HL-60 (cell line): ENCODE measurements around the gene MICU1.

Experiments used
- DNase-seq, 2 experiments: peaks; one replicate each; pipeline ENCODE4 v3.0.0-alpha.2; 2010 to 2020; ENCODE audit warnings: low read depth in 1 of 2, low spot score in 1 of 2
- H3K27ac ChIP-seq: fragments of 250-450 bp; sonication (Bioruptor Pico); replicated peaks from 2 replicates; pipeline ENCODE4 v1.5.1; 2020; ENCODE audit warnings: mild to moderate bottlenecking, moderate library complexity
- H3K27me3 ChIP-seq: fragments of 250-450 bp; sonication (Bioruptor Pico); 2 replicates; pipeline ENCODE4 v1.5.1; 2021; ENCODE audit warnings: mild to moderate bottlenecking, moderate library complexity; ENCODE audit not compliant: insufficient read depth, poor library complexity, severe bottlenecking
- H3K4me3 ChIP-seq: replicated peaks from 2 replicates; pipeline ENCODE4 v1.5.1; 2011; ENCODE audit warnings: mild to moderate bottlenecking, control low read depth, low read length; ENCODE audit not compliant: insufficient read depth
- GABPA ChIP-seq: IDR thresholded peaks from 2 replicates; pipeline ENCODE4 v1.6.1; 2012; ENCODE audit warnings: low read depth
- POLR2AphosphoS5 ChIP-seq: IDR thresholded peaks from 2 replicates; pipeline ENCODE4 v1.6.1; 2012; ENCODE audit warnings: low read depth
- SPI1 ChIP-seq: IDR thresholded peaks from 2 replicates; pipeline ENCODE4 v1.6.1; 2012; ENCODE audit warnings: low read depth, mild to moderate bottlenecking, borderline replicate concordance
- TF ChIP-seq, protein P1 (sequence below): IDR thresholded peaks from 2 replicates; pipeline ENCODE4 v1.6.1; 2012; ENCODE audit warnings: low read depth; ENCODE audit not compliant: insufficient replicate concordance
- TF ChIP-seq, protein P2 (sequence below): IDR thresholded peaks from one replicate; pipeline ENCODE4 v1.5.1; 2011; ENCODE audit warnings: low read length, control low read depth, inconsistent platforms; ENCODE audit not compliant: insufficient read depth

The MICU1 gene

DNA sequence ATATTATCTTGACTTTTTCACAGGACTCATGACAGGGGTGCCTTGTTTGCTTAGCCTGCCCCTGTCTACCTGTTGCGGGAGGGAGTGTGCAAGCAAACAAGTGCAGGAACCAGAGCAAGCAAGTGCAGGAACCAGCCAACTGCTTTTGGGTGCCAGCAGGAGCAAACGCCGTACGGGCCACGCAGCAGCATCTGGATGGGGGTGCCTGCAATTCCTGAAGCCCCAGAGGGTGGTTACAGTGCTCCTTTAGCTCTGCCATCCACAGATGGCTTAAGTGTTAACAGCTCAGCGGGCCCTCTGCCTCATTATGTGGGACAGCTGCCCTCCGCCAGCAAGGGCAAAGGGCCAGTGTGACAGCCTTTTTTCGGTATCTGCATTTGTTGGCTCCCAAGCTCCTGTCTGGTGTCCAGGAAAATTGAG is 83.5 kb downstream of the MICU1 start:
- no peak overlapping the region for H3K27ac ChIP-seq
- DNase-seq, result no peak
- no peaks in the 10 kb centered on the region for H3K27me3 ChIP-seq
- no peak overlapping the region for H3K4me3 ChIP-seq
- TF ChIP-seq, protein P1, sequence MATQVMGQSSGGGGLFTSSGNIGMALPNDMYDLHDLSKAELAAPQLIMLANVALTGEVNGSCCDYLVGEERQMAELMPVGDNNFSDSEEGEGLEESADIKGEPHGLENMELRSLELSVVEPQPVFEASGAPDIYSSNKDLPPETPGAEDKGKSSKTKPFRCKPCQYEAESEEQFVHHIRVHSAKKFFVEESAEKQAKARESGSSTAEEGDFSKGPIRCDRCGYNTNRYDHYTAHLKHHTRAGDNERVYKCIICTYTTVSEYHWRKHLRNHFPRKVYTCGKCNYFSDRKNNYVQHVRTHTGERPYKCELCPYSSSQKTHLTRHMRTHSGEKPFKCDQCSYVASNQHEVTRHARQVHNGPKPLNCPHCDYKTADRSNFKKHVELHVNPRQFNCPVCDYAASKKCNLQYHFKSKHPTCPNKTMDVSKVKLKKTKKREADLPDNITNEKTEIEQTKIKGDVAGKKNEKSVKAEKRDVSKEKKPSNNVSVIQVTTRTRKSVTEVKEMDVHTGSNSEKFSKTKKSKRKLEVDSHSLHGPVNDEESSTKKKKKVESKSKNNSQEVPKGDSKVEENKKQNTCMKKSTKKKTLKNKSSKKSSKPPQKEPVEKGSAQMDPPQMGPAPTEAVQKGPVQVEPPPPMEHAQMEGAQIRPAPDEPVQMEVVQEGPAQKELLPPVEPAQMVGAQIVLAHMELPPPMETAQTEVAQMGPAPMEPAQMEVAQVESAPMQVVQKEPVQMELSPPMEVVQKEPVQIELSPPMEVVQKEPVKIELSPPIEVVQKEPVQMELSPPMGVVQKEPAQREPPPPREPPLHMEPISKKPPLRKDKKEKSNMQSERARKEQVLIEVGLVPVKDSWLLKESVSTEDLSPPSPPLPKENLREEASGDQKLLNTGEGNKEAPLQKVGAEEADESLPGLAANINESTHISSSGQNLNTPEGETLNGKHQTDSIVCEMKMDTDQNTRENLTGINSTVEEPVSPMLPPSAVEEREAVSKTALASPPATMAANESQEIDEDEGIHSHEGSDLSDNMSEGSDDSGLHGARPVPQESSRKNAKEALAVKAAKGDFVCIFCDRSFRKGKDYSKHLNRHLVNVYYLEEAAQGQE, result no peak
- TF ChIP-seq, protein P2, sequence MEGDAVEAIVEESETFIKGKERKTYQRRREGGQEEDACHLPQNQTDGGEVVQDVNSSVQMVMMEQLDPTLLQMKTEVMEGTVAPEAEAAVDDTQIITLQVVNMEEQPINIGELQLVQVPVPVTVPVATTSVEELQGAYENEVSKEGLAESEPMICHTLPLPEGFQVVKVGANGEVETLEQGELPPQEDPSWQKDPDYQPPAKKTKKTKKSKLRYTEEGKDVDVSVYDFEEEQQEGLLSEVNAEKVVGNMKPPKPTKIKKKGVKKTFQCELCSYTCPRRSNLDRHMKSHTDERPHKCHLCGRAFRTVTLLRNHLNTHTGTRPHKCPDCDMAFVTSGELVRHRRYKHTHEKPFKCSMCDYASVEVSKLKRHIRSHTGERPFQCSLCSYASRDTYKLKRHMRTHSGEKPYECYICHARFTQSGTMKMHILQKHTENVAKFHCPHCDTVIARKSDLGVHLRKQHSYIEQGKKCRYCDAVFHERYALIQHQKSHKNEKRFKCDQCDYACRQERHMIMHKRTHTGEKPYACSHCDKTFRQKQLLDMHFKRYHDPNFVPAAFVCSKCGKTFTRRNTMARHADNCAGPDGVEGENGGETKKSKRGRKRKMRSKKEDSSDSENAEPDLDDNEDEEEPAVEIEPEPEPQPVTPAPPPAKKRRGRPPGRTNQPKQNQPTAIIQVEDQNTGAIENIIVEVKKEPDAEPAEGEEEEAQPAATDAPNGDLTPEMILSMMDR, result no peak
- TF ChIP-seq SPI1 (no peak), GABPA (no peak), POLR2AphosphoS5 (no peak)

DNA sequence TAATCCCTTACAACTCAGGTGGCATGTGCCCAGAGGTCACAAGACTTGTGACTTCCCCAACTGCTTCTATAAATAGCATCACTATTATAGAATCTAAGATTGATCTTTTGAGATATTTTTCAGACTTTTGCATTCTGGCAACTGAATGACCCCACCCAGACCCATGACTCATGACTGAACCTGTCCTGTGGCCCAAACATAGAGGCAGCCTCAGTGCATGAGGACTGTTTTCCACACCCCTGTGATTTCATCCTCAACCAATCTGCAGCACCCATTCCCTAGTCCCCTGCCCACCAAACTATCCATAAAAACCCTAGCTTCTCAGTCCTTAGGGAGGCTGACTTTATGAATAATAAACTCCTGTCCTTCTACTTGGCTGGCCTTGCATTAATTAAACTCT is 84.5 kb downstream of the MICU1 start:
- H3K27ac ChIP-seq, result no peak overlapping the region
- H3K4me3 ChIP-seq, result no peak overlapping the region
- TF ChIP-seq POLR2AphosphoS5 (no peak), SPI1 (no peak), GABPA (no peak)
- TF ChIP-seq, protein P2, result no peak
- TF ChIP-seq, protein P1, result no peak
- no peak for DNase-seq
- no peaks in the 10 kb centered on the region for H3K27me3 ChIP-seq

DNA sequence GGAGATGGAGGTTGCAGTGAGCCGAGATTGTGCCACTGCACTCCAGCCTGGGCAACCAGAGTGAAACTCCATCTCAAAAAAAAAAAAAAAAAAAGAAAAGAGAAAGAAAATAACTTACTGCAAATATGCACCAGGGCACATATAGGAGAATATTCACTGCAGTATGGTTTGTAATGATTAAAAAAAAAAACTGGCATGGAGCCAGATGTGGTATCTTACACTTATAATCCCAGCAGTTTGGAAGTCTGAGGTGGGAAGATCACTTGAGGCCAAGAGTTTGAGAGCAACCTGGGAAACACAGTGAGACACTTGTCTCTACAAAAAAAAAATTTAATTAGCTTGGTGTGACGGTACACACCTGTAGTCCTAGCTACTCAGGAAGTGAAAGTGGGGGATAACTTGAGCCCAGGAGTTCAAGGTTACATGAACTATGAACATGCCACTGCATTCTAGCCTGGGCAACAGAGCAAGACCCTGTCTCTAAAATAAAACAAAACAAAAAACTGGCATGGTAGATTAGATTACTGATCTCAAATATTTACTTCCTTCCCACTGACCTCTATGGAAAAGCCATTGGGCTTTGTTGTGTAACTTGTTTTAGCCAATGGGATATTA is 85.6 kb downstream of the MICU1 start:
- Histone ChIP-seq H3K27ac (no peak overlapping the region), H3K4me3 (no peak overlapping the region), H3K27me3 (no peaks in the 10 kb centered on the region)
- no peak for DNase-seq
- TF ChIP-seq POLR2AphosphoS5 (no peak), SPI1 (no peak), GABPA (no peak)
- TF ChIP-seq, protein P1, result no peak
- TF ChIP-seq, protein P2, result no peak
